Tibial nerve (tissue), 4 donors: ENCODE measurements around the gene CARMIL1.

ENCODE experiments used
- CTCF ChIP-seq, 5 experiments: fragments of 200-600 bp in 3 of 5; fragments of 450-650 bp in 2 of 5; sonication (generic) in 3 of 5; IDR thresholded peaks; one replicate each; pipeline ENCODE4 v1.5.1; 2016 to 2019; ENCODE audit warnings: antibody characterized with exemption in 5 of 5, mild to moderate bottlenecking in 3 of 5, moderate library complexity in 2 of 5
- EP300 ChIP-seq, 2 donors: sonication (generic); formaldehyde crosslinking; IDR thresholded peaks; one replicate each; pipeline ENCODE4 v1.6.1; 2017; ENCODE audit warnings: antibody characterized with exemption in 2 of 2, mild to moderate bottlenecking in 1 of 2
- POLR2A ChIP-seq, 2 donors: fragments of 450-650 bp; IDR thresholded peaks; one replicate each; pipeline ENCODE4 v1.6.1; 2017; ENCODE audit warnings: antibody characterized with exemption in 2 of 2, mild to moderate bottlenecking in 2 of 2, moderate library complexity in 2 of 2

GRCh38 chr6:25446830-25447569, 167.8 kb downstream of the CARMIL1 start:
- TF ChIP-seq CTCF (IDR thresholded peaks at IDR 0.05) (no peak), POLR2A (IDR thresholded peaks at IDR 0.05) (no peak), EP300 (IDR thresholded peaks at IDR 0.05) (no peak)
